Coronary artery (tissue), 2 donors: Measurements from ENCODE around the gene BEND3.
"Not testable (repeated sequence)": the region's sequence is repeated elsewhere in the genome, so short reads cannot be mapped to it uniquely, and the experiment has no call there.

Experiments
- DNase-seq: peaks from one replicate; pipeline ENCODE4 v3.0.0-alpha.2; 2017; ENCODE audit warnings: low spot score
- H3K27ac ChIP-seq, 2 donors: fragments of 200-600 bp; sonication (generic); one replicate each; pipeline ENCODE4 v1.5.1; 2016 to 2019
- H3K4me3 ChIP-seq: fragments of 200-600 bp; sonication (generic); 2 replicates; pipeline ENCODE4 v1.5.1; 2016; ENCODE audit warnings: mild to moderate bottlenecking, moderate library complexity
- TF ChIP-seq, protein P1 (sequence below): fragments of 200-600 bp; sonication (generic); IDR thresholded peaks from one replicate; pipeline ENCODE4 v1.5.1; 2019; ENCODE audit warnings: antibody characterized with exemption

BEND3 gene

DNA sequence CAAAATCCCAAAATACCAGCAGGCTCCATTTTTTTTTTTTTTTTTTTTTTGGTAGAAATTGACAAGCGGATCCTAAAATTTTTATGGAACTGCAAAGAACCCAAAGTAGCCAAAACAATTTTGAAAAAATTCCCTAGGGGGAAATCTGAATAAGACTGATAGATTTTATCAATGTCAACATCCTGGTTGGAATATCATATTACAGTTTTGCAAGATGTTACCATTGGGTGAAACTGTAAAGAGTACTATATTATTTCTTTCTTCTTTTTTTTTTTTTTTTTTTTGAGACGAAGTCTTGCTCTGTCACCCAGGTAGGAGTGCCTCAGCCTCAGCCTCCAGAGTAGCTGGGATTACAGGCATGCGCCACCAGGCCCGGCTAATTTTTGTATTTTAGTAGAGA is 29.4 kb upstream of the BEND3 start:
- Histone ChIP-seq H3K4me3 (no peak overlapping the region), H3K27ac (no peak overlapping the region)
- TF ChIP-seq, protein P1, sequence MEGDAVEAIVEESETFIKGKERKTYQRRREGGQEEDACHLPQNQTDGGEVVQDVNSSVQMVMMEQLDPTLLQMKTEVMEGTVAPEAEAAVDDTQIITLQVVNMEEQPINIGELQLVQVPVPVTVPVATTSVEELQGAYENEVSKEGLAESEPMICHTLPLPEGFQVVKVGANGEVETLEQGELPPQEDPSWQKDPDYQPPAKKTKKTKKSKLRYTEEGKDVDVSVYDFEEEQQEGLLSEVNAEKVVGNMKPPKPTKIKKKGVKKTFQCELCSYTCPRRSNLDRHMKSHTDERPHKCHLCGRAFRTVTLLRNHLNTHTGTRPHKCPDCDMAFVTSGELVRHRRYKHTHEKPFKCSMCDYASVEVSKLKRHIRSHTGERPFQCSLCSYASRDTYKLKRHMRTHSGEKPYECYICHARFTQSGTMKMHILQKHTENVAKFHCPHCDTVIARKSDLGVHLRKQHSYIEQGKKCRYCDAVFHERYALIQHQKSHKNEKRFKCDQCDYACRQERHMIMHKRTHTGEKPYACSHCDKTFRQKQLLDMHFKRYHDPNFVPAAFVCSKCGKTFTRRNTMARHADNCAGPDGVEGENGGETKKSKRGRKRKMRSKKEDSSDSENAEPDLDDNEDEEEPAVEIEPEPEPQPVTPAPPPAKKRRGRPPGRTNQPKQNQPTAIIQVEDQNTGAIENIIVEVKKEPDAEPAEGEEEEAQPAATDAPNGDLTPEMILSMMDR = no peak
- no peak for DNase-seq

DNA sequence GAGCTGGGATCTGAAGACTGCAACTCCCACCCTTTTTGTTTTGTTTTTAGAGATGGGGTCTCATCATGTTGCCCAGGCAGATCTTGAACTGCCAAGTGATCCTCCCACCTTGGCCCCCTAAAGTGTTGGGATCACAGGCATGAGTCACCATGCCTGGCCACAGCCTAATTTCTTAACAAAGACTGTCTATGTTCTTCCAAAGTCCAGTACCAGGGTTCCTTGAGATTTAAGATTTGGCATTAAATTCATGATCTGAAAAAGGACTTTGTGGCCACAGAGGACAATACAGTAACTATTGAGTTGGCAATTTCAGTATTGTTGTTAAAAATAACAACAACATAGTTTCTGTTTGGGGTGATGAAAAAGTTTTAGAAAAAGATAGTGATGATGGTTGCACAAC is 28.7 kb upstream of the BEND3 start:
- TF ChIP-seq, protein P1 = no peak
- no peak overlapping the region for H3K27ac ChIP-seq
- DNase-seq = no peak
- H3K4me3 ChIP-seq = no peak overlapping the region

DNA sequence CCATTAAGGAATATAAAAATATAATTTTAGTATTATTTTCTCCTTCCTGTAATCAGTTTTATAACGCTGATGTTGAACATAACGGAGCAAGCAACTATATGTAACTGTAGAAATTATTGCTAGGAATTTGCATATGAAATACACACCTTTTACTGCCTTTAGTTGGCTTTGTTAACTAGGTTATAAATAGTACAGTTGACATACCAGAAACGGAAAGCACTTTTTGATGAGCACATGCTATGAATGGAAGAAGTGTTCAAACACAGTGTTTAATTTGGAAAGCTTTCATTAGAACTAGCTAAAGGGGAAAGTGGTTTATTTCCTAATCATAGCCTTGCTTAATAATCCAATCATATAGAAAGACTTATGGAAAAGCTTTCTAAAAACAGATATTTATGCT is 25.3 kb upstream of the BEND3 start:
- no peak for DNase-seq
- no peak overlapping the region for H3K4me3 ChIP-seq
- H3K27ac ChIP-seq = no peak overlapping the region
- TF ChIP-seq, protein P1 = no peak

DNA sequence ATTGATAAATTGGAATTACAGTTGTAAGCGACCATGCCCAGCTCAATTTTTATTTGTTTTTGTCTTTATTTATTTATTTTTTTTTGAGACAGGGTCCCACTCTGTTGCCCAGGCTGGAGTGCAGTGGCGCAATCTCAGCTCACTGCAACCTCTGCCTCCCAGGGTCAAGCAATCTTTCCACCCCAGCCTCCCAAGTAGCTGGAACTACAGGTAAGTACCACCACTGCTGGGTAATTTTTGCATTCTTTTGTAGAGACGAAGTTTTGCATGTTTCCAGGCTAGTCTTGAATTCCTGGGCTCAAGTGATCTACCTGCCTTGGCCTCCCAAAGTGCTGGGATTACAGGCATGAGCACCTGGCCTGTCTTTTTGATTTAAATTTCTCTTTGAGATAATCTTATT is 21.0 kb upstream of the BEND3 start:
- not testable (repeated sequence) for DNase-seq, H3K4me3 ChIP-seq, H3K27ac ChIP-seq

DNA sequence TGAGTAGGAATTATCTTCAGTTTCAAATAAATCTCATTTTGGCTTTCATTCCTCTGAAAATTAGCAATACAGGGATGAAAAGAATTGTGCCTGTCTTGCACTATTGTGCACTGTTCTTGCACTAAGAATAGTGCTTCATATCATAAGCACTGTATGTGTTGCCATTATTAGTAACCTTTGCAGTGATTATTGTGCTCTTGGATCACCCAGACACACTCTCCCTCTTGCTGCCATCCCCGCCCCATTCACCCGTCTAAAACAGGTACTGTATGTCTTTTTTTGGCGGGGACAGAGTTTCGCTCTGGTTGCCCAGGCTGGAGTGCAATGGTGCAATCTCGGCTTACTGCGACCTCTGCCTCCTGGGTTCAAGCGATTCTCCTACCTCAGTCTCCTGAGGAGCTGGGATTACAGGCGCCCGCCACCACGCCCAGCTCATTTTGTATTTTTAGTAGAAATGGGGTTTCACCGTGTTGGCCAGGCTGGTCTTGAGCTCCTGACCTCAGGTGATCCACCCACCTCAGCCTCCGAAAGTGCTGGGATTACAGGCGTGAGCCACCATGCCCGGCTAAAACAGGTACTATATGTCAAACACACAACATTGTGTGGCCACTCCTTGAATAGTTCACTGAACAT is 19.8 kb upstream of the BEND3 start:
- not testable (repeated sequence) for DNase-seq, H3K4me3 ChIP-seq, H3K27ac ChIP-seq

DNA sequence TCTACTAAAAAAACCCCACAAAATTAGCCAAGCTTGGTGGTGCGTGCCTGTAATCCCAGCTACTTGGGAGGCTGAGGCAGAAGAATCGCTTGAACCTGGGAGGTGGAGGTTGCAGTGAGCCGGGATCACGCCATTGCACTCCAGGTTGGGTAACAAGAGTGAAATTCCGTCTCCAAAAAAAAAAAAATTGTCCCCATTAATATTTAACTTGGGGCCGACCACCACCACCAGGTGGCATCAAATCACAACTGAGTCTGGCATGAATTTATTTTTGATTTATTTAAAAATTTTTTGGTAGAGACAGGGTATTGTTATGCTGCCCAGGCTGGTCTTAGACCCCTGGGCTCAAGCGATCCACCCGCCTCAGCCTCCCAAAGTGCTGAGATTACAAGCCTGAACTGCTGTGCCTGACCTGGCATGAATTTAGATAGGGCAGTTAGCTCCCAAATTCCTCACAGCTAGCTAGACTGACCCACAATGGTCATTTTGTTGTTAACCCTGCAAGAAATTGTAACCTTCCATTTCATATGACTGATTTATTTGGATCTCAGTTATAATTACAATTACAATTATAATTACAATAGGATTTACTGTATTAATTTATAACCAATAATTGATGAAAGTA is 17.1 kb upstream of the BEND3 start:
- H3K27ac ChIP-seq = no peak overlapping the region
- H3K4me3 ChIP-seq = no peak overlapping the region
- DNase-seq = no peak
- TF ChIP-seq, protein P1 = peak; percentile 18

DNA sequence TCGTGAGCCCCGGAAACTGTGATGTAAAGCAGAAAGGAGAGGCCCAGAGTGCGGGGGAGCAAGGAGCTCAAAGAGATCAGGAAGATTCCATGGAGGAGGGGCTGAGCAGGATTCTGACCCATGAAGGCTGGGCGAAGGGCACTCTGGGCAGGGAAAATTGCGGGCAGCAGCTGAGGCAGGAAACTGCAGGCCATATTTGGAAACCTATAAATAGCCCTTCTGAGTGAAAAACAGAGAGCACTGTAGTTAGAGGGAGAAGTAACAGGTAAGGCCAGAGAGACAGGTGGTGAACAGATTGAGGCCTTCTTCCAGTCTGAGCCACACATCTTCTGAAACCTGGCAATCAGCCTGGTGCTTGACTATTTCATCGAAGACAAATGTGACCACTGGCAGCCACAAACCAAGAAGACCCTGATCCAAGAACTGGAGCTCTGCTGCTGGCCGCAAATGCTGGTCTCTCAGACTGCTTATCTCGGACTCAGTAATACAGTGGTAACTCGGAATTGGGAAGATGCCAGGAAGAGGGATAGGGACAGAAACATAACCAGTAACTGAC is 14.1 kb upstream of the BEND3 start:
- Histone ChIP-seq H3K4me3 (no peak overlapping the region), H3K27ac (no peak overlapping the region)
- TF ChIP-seq, protein P1 = no peak
- no peak for DNase-seq

DNA sequence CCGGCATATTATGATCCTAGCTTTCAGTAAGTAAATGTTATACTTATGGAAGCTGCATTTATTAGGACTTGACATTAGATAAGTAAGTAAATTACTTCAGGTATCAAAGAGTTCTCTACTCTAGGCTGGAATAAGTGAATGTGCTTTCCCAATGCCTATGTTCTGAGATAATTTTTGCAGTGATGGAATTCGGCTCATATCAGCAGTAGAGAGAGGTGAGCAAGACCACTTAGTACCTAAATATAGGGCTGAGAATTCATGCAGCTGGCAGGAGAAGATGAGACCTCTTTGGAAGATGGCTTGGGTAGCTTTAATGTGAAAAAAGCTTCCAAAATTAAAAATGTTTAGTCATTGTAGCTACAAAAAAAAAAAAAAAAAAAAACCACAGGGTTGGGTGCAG is 13.3 kb upstream of the BEND3 start:
- H3K4me3 ChIP-seq = no peak overlapping the region
- no peak overlapping the region for H3K27ac ChIP-seq
- TF ChIP-seq, protein P1 = no peak
- DNase-seq = no peak
